DND-41 (cell line): ENCODE measurements around the gene ZNF750.

ENCODE experiments used
- ATAC-seq: fragments of 200-7000 bp; cut with Tn5 transposase; 3 replicates; pipeline ENCODE4 v1.9.1; 2021; ENCODE audit warnings: low read depth; ENCODE audit not compliant: insufficient read depth
- DNase-seq: peaks from one replicate; pipeline ENCODE4 v3.0.0-alpha.2; 2020
- H2AFZ ChIP-seq: 2 replicates; pipeline ENCODE4 v1.6.0; 2012; ENCODE audit warnings: low read depth, low read length
- H3K27ac ChIP-seq: 2 replicates; pipeline ENCODE4 v1.5.1; 2012; ENCODE audit warnings: low read length, inconsistent platforms
- H3K27me3 ChIP-seq: fragments of 200-600 bp; sonication (generic); 2 replicates; pipeline ENCODE4 v1.6.0; 2012; ENCODE audit warnings: low read length, mild to moderate bottlenecking, inconsistent platforms; ENCODE audit not compliant: insufficient read depth, poor library complexity
- H3K36me3 ChIP-seq: 2 replicates; pipeline ENCODE4 v1.5.1; 2012; ENCODE audit warnings: low read length, inconsistent platforms; ENCODE audit not compliant: insufficient read depth
- H3K4me1 ChIP-seq: 2 replicates; pipeline ENCODE4 v1.5.1; 2012; ENCODE audit warnings: mild to moderate bottlenecking, low read length; ENCODE audit not compliant: insufficient read depth
- H3K4me2 ChIP-seq: 2 replicates; pipeline ENCODE4 v1.6.0; 2012; ENCODE audit warnings: mild to moderate bottlenecking, moderate library complexity, low read length, inconsistent platforms; ENCODE audit not compliant: insufficient read depth
- H3K4me3 ChIP-seq, 2 experiments: fragments of 200-600 bp in 1 of 2; shearing (Covaris generic) in 1 of 2; 2 replicates each; pipeline ENCODE4 v1.5.1; 2012 to 2016; ENCODE audit warnings: inconsistent platforms in 2 of 2, low read length in 2 of 2, mild to moderate bottlenecking in 2 of 2, low read depth in 1 of 2, moderate library complexity in 1 of 2
- H3K79me2 ChIP-seq: 2 replicates; pipeline ENCODE4 v1.6.0; 2012; ENCODE audit warnings: low read length, inconsistent platforms; ENCODE audit not compliant: insufficient read depth
- H3K9ac ChIP-seq: 2 replicates; pipeline ENCODE4 v1.6.0; 2012; ENCODE audit warnings: low read depth, mild to moderate bottlenecking, inconsistent platforms, low read length, moderate library complexity
- H3K9me3 ChIP-seq: 2 replicates; pipeline ENCODE4 v1.5.1; 2012; ENCODE audit warnings: low read length, moderate library complexity, mild to moderate bottlenecking, inconsistent platforms; ENCODE audit not compliant: insufficient read depth, severe bottlenecking
- H4K20me1 ChIP-seq: 2 replicates; pipeline ENCODE4 v1.6.0; 2012; ENCODE audit warnings: low read length; ENCODE audit not compliant: insufficient read depth
- CTCF ChIP-seq: IDR thresholded peaks from 2 replicates; pipeline ENCODE4 v1.5.1; 2012; ENCODE audit warnings: borderline replicate concordance, low read length, moderate library complexity, mild to moderate bottlenecking; ENCODE audit not compliant: poor library complexity, severe bottlenecking; ENCODE audit errors: extremely low read depth
- EZH2 ChIP-seq: IDR thresholded peaks from 3 replicates; pipeline ENCODE4 v1.6.1; 2012; ENCODE audit warnings: borderline replicate concordance, low read depth, mild to moderate bottlenecking, moderate library complexity, low read length, inconsistent platforms; ENCODE audit not compliant: severe bottlenecking

The ZNF750 gene

GRCh38 chr17:82880620-82881323 lies 41.0 kb upstream of the ZNF750 start:
- Histone ChIP-seq H2AFZ (no peak overlapping the region), H3K4me3 (peak overlapping the region in 1 of 2 experiments; percentile 36; a peak in 1 of 4 replicates), H3K79me2 (peaks cover 89% of the 10 kb centered on the region), H3K36me3 (peaks cover 50% of the 10 kb centered on the region), H3K27me3 (no peaks in the 10 kb centered on the region), H3K4me1 (peaks cover 95% of the 10 kb centered on the region), H3K27ac (peak overlapping the region; percentile 100), H4K20me1 (no peaks in the 10 kb centered on the region), H3K4me2 (peak overlapping the region; percentile 92), H3K9me3 (no peaks in the 10 kb centered on the region), H3K9ac (peak overlapping the region; percentile 74)
- TF ChIP-seq EZH2 = no peak
- no peak for TF ChIP-seq CTCF
- DNase-seq (no peak), ATAC-seq (no peak)

GRCh38 chr17:82879241-82879640 lies 39.4 kb upstream of the ZNF750 start:
- H2AFZ ChIP-seq = no peak overlapping the region
- peaks cover 62% of the 10 kb centered on the region for H3K36me3 ChIP-seq
- H3K27me3 ChIP-seq = no peaks in the 10 kb centered on the region
- TF ChIP-seq CTCF (no peak), EZH2 (no peak)
- no peak for DNase-seq
- peaks cover 97% of the 10 kb centered on the region for H3K79me2 ChIP-seq
- H4K20me1 ChIP-seq = 0 out of 2 replicates have a peak, but pooled peaks cover 2% of the 10 kb centered on the region
- no peak overlapping the region for H3K4me2 ChIP-seq
- no peak for ATAC-seq
- peak overlapping the region; percentile 13; the same call in 1 of the 2 replicates for H3K9ac ChIP-seq
- peak overlapping the region; percentile 100 for H3K27ac ChIP-seq
- H3K9me3 ChIP-seq = no peaks in the 10 kb centered on the region
- no peak overlapping the region for H3K4me3 ChIP-seq
- H3K4me1 ChIP-seq = peaks cover 90% of the 10 kb centered on the region

- H3K27ac ChIP-seq = peak overlapping the region; percentile 100
- H3K4me1 ChIP-seq = peaks cover 90% of the 10 kb centered on the region
- ATAC-seq (no peak), DNase-seq (no peak)
- H3K9me3 ChIP-seq = no peaks in the 10 kb centered on the region
- peaks cover 97% of the 10 kb centered on the region for H3K79me2 ChIP-seq
- no peak for TF ChIP-seq EZH2
- no peak for TF ChIP-seq CTCF
- H3K27me3 ChIP-seq = no peaks in the 10 kb centered on the region
- H3K36me3 ChIP-seq = peaks cover 64% of the 10 kb centered on the region
- H3K9ac ChIP-seq = no peak overlapping the region
- peaks cover 8% of the 10 kb centered on the region; the same call in 1 of the 2 replicates for H4K20me1 ChIP-seq
- H3K4me2 ChIP-seq = no peak overlapping the region
- no peak overlapping the region for H3K4me3 ChIP-seq
- no peak overlapping the region for H2AFZ ChIP-seq
These were observed 38.7 kb upstream of the ZNF750 start for GRCh38 chr17:82878527-82878926.
